CD4-positive, alpha-beta T cell treated with Interleukin-17A for 1 hour (primary cell): Measurements from ENCODE around the gene TPSD1.
"Not testable (repeated sequence)": the region's sequence is repeated elsewhere in the genome, so short reads cannot be mapped to it uniquely, and the experiment has no call there.

Source experiments
- DNase-seq: peaks from one replicate; pipeline ENCODE4 v3.0.0-alpha.2; 2020

TPSD1 gene

GRCh38 chr16:1221628-1222552 lies 34.0 kb upstream of the TPSD1 start:
- no peak for DNase-seq

GRCh38 chr16:1222553-1223354 lies 33.1 kb upstream of the TPSD1 start:
- DNase-seq: no peak

- DNase-seq: no peak
These were observed 32.3 kb upstream of the TPSD1 start for GRCh38 chr16:1223355-1224214.

GRCh38 chr16:1224558-1224957 lies 31.3 kb upstream of the TPSD1 start:
- DNase-seq: no peak

- no peak for DNase-seq
These were observed 30.8 kb upstream of the TPSD1 start, which contains the start of gene TPSG1 for GRCh38 chr16:1225051-1225451. TSS of gene TPSG1 (minus strand) at chr16:1225268. CDS start at chr16:1225252, 16 bp downstream.

- not testable (repeated sequence) for DNase-seq
These were observed 30.0 kb upstream of the TPSD1 start for GRCh38 chr16:1225728-1226311.

- DNase-seq: not testable (repeated sequence)
These were observed 29.2 kb upstream of the TPSD1 start for GRCh38 chr16:1226692-1227091.

- not testable (repeated sequence) for DNase-seq
These were observed 27.6 kb upstream of the TPSD1 start for GRCh38 chr16:1228227-1228626.

GRCh38 chr16:1229476-1229875 lies 26.4 kb upstream of the TPSD1 start:
- not testable (repeated sequence) for DNase-seq

GRCh38 chr16:1230084-1230470 lies 25.8 kb upstream of the TPSD1 start, which contains the start of gene TPSB2:
TSS of gene TPSB2 (minus strand) at chr16:1230184. CDS start at chr16:1229951, 233 bp downstream.
- DNase-seq: not testable (repeated sequence)

GRCh38 chr16:1230471-1231212 lies 25.2 kb upstream of the TPSD1 start:
- DNase-seq: not testable (repeated sequence)

- not testable (repeated sequence) for DNase-seq
These were observed 24.6 kb upstream of the TPSD1 start for GRCh38 chr16:1231301-1231700.

- DNase-seq: not testable (repeated sequence)
These were observed 23.7 kb upstream of the TPSD1 start for GRCh38 chr16:1232049-1232748.

- DNase-seq: not testable (repeated sequence)
These were observed 19.2 kb upstream of the TPSD1 start for GRCh38 chr16:1236659-1237058.

GRCh38 chr16:1237990-1238389 lies 17.9 kb upstream of the TPSD1 start:
- DNase-seq: no peak

- DNase-seq: not testable (repeated sequence)
These were observed 17.0 kb upstream of the TPSD1 start for GRCh38 chr16:1238909-1239308.

- DNase-seq: not testable (repeated sequence)
These were observed 16.3 kb upstream of the TPSD1 start for GRCh38 chr16:1239575-1239974.

- not testable (repeated sequence) for DNase-seq
These were observed 15.4 kb upstream of the TPSD1 start, which contains the start of gene TPSAB1 for GRCh38 chr16:1240436-1240835. TSS of gene TPSAB1 (plus strand) at chr16:1240705. CDS start at chr16:1240939, 234 bp downstream.

- DNase-seq: not testable (repeated sequence)
These were observed 14.8 kb upstream of the TPSD1 start for GRCh38 chr16:1241081-1241480.

- DNase-seq: not testable (repeated sequence)
These were observed 12.5 kb upstream of the TPSD1 start for GRCh38 chr16:1243363-1243762.
